Hepatocyte (in vitro differentiated cells): Measurements from ENCODE around the gene VSIR.
A peak's percentile ranks its signal among the peaks of the same experiment; 100 is the strongest.

ENCODE experiments used
- EZH2phosphoT487 ChIP-seq: fragments of 200-600 bp; sonication (generic); IDR thresholded peaks from one replicate; pipeline ENCODE4 v1.6.1; 2018; ENCODE audit warnings: antibody characterized with exemption, mild to moderate bottlenecking, low read depth, moderate library complexity; ENCODE audit not compliant: unreplicated experiment, severe bottlenecking
- TF ChIP-seq, protein P1 (sequence below): fragments of 200-600 bp; sonication (generic); IDR thresholded peaks from 2 replicates; pipeline ENCODE4 v1.5.1; 2016; ENCODE audit warnings: antibody characterized with exemption, mild to moderate bottlenecking; ENCODE audit not compliant: poor library complexity

DNA sequence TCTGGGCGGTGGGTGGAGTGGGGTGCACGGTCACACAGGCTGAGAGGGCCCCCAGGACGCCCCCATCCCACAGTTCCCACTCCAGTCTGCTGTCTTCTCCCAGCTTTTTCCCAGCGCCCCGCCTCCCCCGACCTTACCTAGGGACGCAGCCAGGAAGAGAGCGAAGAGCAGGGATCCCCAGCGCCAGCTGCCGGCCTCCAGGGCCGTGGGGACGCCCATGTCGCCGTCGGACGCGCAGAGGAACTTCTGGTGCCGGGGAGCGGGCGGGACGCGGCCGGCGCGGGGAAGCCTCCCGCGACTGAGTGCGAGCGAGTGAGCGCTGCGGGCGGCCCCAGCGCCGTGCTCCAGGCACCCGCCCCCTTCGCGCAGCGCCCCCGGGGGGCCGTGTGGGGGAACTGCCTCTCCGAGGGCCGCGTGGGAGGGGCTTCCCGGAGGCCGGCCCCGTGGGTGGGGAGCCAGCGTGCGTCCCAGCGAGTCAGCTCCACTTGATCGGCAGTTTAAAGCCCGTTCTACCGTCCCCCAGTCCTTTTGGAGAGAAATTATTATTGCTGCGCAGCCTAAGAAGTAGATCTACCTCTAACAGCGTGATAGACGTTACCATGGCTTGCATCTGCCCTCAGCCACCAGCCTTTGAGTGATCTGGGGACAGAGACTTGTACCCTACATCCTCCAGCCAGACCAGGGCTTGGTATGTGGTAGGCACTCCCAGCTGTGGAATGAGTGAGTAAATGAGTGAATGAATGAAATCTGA lies at the start of gene VSIR:
- TF ChIP-seq, protein P1, sequence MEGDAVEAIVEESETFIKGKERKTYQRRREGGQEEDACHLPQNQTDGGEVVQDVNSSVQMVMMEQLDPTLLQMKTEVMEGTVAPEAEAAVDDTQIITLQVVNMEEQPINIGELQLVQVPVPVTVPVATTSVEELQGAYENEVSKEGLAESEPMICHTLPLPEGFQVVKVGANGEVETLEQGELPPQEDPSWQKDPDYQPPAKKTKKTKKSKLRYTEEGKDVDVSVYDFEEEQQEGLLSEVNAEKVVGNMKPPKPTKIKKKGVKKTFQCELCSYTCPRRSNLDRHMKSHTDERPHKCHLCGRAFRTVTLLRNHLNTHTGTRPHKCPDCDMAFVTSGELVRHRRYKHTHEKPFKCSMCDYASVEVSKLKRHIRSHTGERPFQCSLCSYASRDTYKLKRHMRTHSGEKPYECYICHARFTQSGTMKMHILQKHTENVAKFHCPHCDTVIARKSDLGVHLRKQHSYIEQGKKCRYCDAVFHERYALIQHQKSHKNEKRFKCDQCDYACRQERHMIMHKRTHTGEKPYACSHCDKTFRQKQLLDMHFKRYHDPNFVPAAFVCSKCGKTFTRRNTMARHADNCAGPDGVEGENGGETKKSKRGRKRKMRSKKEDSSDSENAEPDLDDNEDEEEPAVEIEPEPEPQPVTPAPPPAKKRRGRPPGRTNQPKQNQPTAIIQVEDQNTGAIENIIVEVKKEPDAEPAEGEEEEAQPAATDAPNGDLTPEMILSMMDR: peak; percentile 77
- no peak for TF ChIP-seq EZH2phosphoT487
